ENCODE results near the gene OTOG.

DNA sequence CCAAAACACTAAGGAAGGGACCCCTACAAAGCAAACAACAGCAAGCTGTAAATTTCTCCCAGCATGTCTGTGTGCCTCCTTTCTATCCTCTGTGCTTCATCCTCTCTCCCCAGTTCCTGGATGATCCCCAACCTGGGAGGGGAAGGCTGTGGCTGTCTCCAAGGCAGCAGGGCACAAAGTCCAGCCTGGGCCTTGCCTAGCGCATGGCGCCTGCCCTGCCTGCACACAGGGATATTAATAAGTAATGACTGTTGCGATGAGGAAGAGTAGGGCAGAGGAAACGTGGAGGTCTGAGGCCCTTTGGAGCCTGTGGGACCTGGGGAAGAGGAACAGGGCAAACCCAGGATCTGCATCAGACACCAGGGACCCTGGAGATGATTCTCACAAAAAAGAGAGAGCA is 4.8 kb upstream of the OTOG start:
- TF ChIP-seq, protein P1, sequence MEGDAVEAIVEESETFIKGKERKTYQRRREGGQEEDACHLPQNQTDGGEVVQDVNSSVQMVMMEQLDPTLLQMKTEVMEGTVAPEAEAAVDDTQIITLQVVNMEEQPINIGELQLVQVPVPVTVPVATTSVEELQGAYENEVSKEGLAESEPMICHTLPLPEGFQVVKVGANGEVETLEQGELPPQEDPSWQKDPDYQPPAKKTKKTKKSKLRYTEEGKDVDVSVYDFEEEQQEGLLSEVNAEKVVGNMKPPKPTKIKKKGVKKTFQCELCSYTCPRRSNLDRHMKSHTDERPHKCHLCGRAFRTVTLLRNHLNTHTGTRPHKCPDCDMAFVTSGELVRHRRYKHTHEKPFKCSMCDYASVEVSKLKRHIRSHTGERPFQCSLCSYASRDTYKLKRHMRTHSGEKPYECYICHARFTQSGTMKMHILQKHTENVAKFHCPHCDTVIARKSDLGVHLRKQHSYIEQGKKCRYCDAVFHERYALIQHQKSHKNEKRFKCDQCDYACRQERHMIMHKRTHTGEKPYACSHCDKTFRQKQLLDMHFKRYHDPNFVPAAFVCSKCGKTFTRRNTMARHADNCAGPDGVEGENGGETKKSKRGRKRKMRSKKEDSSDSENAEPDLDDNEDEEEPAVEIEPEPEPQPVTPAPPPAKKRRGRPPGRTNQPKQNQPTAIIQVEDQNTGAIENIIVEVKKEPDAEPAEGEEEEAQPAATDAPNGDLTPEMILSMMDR (IDR thresholded peaks at IDR 0.05; ENCODE audit: borderline replicate concordance, extremely low read depth, low read length, poor library complexity, severe bottlenecking), result no peak
- no peak for TF ChIP-seq EZH2 (IDR thresholded peaks at IDR 0.05; ENCODE audit: borderline replicate concordance, low read depth, low read length, severe bottlenecking)
